ENCODE measurements around the gene PDZD8.

The PDZD8 gene

GRCh38 chr10:117261501-117261900 is 113.7 kb downstream of the PDZD8 start:
- in situ Hi-C loops (cut with MboI; ENCODE audit: low sequenced_read_pairs) = no loop called here

DNA sequence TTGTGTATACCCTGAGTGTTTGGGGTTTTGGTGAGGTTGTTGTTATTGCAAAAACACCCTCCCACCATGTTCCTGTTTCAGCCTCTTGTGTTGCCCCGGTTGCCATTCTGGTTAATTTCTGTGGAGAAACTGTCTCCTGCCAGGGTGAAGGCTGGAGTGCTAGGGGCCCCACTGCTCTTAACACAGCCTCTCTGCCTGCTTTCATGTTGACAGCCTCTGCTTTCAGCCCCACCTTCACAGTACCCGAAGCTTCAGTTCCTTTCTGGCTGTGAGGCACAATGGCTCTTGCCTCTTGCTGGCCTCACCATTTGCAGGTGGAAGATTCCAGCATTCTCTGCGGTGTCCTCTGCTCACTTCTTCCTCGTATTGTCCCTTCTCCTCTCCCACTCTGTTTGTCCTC is 115.2 kb downstream of the PDZD8 start:
- in situ Hi-C loops (cut with MboI; ENCODE audit: low sequenced_read_pairs) = no loop called here

DNA sequence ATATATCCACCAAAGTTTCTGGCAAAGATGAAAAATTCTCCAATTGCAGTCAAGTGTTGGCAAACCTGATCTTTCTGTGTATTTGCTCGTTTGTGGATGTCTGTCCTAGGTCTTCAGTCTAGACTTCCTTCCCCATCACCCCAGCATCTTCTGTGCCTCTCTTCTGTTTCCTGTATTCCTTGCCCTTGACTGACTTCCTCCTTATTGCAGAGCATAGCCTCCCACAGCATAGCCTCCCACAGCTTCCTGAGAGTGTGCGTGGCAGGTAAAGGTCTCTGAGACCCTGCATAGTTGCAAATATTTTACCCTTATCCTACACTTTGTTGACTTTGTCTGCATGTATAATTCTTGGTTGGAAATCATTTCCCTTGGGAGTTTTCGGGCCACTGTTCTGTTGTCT is 116.0 kb downstream of the PDZD8 start:
- in situ Hi-C loops (cut with MboI; ENCODE audit: low sequenced_read_pairs) = no loop called here

DNA sequence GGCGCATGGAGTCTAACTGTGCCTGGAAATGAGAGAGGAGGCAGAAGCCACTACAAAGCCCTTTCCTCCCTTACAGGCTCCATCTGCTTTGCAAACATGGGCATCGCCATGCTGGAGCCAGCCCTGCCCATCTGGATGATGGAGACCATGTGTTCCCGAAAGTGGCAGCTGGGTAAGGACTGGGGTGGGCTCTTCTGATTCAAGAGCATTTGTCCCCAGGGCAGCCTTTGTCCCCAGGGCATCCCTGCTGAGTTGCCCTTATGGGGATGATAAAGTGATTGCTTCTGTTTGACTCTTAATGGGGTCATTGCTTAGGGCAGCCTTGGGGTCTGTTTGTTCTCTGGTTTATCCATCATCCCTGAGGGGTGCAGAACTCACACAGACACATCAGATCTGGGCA is 117.5 kb downstream of the PDZD8 start:
- in situ Hi-C loops (cut with MboI; ENCODE audit: low sequenced_read_pairs) = no loop called here

DNA sequence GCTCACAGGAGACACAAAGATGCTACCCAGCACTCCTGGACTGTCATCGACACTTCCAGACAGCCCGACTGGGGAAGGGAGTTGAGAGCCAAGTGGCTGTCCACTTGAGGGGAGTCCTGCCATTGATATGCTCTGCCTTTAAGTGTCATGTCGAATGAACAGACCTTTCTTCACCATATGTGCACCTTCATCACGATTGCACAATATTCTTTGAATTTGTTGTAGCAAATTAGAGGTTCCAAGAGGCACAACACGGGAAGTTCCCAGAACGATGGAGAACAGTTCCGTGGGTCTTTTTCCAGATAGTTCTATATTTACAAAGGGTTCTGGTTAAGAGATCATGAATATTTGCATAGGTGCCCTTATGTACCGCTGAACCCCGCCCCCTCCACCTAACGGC is 118.3 kb downstream of the PDZD8 start:
- in situ Hi-C loops (cut with MboI; ENCODE audit: low sequenced_read_pairs) = no loop called here

GRCh38 chr10:117255835-117256460 is 119.3 kb downstream of the PDZD8 start:
- in situ Hi-C loops (cut with MboI; ENCODE audit: low sequenced_read_pairs) = no loop called here

- in situ Hi-C loops (cut with MboI; ENCODE audit: low sequenced_read_pairs) = no loop called here
Measured at GRCh38 chr10:117254774-117255735, 120.2 kb downstream of the PDZD8 start.

- in situ Hi-C loops (cut with MboI; ENCODE audit: low sequenced_read_pairs) = no loop called here
Measured at GRCh38 chr10:117254338-117254737, 120.9 kb downstream of the PDZD8 start.

DNA sequence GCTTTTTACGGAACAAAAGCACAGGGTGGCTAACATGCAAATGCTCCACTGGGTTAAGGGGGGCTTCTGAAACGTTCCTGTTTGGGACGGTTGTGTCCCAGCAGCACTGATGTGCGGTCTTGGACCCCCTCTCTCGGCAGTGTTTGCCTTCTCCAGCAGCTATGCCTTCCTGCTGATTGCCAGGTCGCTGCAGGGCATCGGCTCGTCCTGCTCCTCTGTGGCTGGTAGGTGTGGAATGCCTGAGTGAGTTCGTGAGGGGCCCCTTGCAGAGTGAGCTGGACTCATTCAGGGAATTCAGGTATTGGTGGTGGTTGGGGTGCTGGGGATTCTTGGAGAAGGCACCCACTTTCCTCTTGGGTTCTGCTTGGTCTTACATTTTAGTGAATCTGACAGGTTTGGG is 121.3 kb downstream of the PDZD8 start:
- in situ Hi-C loops (cut with MboI; ENCODE audit: low sequenced_read_pairs) = no loop called here

- in situ Hi-C loops (cut with MboI; ENCODE audit: low sequenced_read_pairs) = no loop called here
Measured at GRCh38 chr10:117250411-117250810, 124.8 kb downstream of the PDZD8 start.

DNA sequence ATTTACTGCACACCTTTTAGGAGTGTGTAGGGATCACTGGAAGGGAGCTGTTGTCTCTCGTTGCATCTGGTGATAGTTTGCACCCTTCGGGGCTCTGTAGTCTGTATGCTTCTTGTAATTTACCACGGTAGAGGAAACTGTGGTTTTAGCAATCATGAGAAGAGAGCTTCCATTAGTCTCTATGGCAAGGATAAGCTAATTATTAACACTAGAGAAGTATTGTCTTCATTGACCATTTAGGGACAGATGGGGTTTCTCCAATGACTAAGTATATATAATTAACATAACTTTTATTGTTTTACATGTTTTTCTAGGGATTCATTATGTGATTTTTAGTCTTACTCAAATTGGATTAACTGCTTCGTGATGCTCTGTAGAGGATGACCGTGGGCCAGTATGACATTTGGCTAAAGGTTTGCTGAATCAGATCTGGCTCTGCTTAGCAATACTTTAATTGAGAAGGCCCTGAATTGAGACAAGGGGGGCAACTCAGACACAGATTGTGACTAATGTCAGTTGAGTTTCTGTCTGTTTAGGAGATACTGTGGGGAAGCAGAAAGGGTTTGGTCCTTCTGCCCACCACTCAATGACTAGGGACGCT is 125.6 kb downstream of the PDZD8 start:
- in situ Hi-C loops (cut with MboI; ENCODE audit: low sequenced_read_pairs) = no loop called here

DNA sequence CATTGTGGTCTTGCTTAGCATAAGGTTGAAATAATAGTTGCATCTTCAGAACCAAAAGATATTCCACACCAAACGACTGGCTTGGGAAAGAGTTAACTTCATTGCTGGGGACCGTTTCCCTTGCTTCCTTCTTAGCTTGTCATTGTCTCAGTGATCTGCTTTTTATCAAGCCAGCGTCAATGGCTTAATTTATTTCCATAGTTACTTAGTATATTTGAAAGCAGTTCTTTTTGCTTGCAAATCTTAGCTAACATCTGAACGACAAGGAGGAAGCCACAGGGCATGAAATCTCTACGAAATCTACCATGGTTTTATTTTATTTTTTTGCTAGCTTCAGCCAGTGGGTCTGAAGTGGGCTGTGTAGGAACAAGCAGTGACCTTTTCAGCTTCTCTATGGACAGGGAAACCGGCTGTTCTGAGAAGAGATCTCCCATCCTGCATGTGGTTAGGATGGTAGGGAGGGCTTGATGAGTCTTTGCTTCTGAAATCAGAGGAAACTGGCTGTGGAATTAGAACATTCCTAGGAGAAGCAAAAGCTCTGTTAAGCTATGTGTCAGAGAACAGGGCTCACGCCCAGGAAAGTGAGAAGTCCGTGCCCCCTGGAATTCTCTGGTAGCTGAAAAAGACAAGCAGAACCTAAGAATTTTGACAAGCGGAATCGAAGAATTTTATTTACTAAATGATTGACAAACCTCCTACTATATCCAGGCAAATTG is 126.3 kb downstream of the PDZD8 start:
- in situ Hi-C loops (cut with MboI; ENCODE audit: low sequenced_read_pairs) = no loop called here

DNA sequence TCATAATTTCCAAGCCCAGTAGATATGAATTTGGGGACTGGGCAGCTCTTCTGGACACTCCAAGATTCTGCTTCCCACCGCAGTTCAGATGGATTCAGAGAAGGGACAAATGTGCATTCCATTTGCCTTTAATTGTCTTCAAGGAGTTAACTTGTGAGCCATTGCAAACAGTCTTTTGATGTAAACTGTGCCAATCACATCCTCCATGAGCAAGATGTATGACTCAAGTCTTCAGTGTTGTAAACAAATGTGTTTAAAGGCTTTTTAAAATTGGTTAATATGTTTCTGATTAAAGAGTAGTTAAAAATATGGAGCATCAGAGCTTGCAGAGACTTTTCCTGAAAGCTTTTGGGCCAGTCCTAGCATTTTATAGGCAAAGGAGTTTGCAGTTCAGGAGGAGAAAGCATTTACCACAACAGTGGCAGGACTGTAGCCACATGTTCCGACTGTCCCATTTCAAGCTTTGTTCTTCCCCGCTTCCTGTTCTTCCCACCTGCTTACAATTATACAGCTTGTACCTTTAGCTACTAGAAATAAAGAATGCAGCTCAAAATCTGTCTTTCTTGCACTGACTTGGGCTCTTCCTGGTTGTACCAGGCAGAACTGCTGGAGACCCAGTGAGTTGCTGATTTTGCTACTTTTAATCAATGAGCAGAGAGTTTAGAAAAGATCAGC is 128.1 kb downstream of the PDZD8 start:
- in situ Hi-C loops (cut with MboI; ENCODE audit: low sequenced_read_pairs) = no loop called here

- in situ Hi-C loops (cut with MboI; ENCODE audit: low sequenced_read_pairs) = no loop called here
Measured at GRCh38 chr10:117242463-117242832, 132.8 kb downstream of the PDZD8 start.

DNA sequence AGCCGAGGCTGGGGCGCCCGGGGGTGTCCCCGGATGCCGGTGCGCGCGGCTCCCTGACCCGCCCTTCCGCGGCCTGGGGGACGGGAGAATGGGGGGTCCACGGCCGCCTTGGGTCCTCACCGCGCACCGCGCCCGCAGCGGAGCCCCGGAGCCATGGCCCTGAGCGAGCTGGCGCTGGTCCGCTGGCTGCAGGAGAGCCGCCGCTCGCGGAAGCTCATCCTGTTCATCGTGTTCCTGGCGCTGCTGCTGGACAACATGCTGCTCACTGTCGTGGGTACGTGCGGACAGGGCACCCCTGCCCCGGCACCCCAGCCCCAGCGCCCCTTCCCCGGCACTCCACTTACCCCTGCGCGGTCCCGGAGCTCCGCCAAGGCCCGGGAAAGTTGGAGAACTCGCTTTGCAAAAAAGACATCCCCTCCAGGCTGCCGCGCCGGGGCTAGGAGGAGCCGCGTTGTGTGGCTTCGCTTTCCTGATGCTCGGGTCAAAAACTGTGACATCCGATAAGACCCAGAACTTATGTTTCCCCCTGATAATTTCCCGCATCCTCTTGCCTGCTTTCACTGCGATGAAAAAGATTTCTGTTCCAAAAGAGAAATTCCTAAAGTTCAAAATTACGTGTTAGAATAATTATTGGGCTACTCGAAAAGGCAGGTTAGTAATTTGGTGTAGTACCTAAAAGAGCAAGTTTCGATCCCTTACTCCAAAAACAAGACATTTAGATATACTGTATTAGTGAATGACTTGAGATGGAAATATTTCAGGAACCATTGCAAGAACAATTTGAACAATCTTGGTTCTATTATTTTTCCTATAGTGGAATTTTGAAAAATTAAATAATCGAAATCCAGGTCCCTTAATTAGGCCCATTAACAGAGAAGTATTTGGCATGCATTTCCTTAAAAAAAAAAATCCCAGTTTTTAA is 133.4 kb downstream of the PDZD8 start:
- in situ Hi-C loops (cut with MboI; ENCODE audit: low sequenced_read_pairs) = no loop called here

- in situ Hi-C loops (cut with MboI; ENCODE audit: low sequenced_read_pairs) = no loop called here
Measured at GRCh38 chr10:117240621-117241529, 134.4 kb downstream of the PDZD8 start, which contains the start of gene SLC18A2. TSS of gene SLC18A2 (plus strand) at chr10:117241114. CDS start at chr10:117241694, 580 bp downstream.

DNA sequence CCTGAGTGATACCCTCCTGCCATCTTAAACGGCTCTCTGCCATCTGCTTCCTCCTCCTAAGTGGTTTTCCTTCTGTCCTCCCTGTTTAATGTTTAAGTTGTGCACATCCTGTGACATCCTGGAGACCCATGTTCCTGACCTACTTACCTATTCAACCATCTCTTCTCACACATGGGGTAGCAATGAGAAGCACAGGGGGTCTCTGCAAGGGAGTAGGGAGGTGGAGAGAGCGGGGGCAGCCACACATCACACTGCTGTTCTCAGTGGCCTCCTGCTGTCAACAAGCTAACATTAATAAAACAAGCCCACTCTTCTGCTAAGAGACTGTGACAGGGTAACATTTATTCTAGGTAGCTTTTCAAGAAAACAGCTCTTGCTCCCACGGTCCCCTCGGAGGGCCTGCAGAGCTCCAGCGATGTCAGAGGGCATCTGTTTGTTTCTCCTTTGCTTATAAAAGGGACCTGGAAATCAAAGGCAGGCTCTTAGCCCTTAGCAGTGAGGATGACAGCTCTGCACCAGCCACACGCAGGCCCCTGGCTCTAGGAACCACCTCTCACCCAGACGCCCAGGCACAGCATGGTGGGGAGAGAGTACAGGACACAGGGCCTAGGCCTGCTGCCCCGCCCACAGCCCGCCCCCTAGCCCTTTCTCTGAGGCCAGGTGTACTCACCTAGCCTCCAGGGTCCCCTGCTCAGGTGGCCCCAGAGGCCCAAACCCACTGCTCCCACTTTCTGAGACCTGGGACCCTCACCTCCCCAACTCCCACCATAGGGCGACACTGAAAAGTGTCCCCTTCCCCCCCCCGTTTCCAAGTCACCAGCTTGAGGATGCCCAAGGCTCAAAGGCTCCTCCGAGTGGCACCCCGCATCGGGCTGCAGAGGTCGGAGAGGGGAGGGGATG is 135.3 kb downstream of the PDZD8 start:
- in situ Hi-C loops (cut with MboI; ENCODE audit: low sequenced_read_pairs) = no loop called here

GRCh38 chr10:117239051-117239450 is 136.2 kb downstream of the PDZD8 start:
- in situ Hi-C loops (cut with MboI; ENCODE audit: low sequenced_read_pairs) = no loop called here
